WTC11 (cell line): ENCODE results near the gene MLST8. TPM values are rescaled to one million over a fixed set of nuclear protein-coding genes. Genes with fewer than 3 reads are reported as not detected.

ENCODE experiments used
- ATAC-seq: fragments of 200-7000 bp; cut with Tn5 transposase; 2 replicates; pipeline ENCODE4 v1.10.0; 2021; ENCODE audit warnings: mild to moderate bottlenecking, moderate library complexity
- CTCF ChIA-PET: fragments of 300-600 bp; sonication (Branson Sonifier 250); formaldehyde crosslinking; loops from one replicate; lab custom pipeline; 2021; ENCODE audit warnings: antibody characterized with exemption; lab: Charles Lee
- POLR2A ChIA-PET: fragments of 350-600 bp; sonication (Branson Sonifier 250); formaldehyde crosslinking; loops from one replicate; lab custom pipeline; 2021; ENCODE audit warnings: antibody characterized with exemption; lab: Charles Lee
- DNase-seq: peaks from one replicate; pipeline ENCODE4 v3.0.0; 2021; ENCODE audit warnings: low spot score
- H3K27ac Mint-ChIP-seq: 2 replicates; pipeline ENCODE4 v1.8.0; 2021; ENCODE audit warnings: mixed read lengths
- H3K27me3 Mint-ChIP-seq: 2 replicates; pipeline ENCODE4 v1.8.0; 2021; ENCODE audit warnings: low read depth, mild to moderate bottlenecking, moderate library complexity, mixed read lengths
- H3K36me3 Mint-ChIP-seq: 2 replicates; pipeline ENCODE4 v1.8.0; 2021; ENCODE audit warnings: mixed read lengths
- H3K4me1 Mint-ChIP-seq: 2 replicates; pipeline ENCODE4 v1.8.0; 2022; ENCODE audit warnings: mixed read lengths
- H3K4me3 Mint-ChIP-seq: 2 replicates; pipeline ENCODE4 v1.8.0; 2021; ENCODE audit warnings: mild to moderate bottlenecking, moderate library complexity, mixed read lengths
- H3K9me3 Mint-ChIP-seq: 2 replicates; pipeline ENCODE4 v1.8.0; 2021; ENCODE audit warnings: mixed read lengths
- AR ChIP-seq: fragments of 250-450 bp; sonication (Bioruptor Pico); IDR thresholded peaks from 2 replicates; pipeline ENCODE4 v1.9.0; 2021; ENCODE audit warnings: mild to moderate bottlenecking
- ATF1 ChIP-seq: sonication (generic); formaldehyde crosslinking; IDR thresholded peaks from 2 replicates; pipeline ENCODE4 v1.8.1; 2023; ENCODE audit warnings: mild to moderate bottlenecking, moderate library complexity, missing genetic modification reagents
- FOXK1 ChIP-seq: sonication (generic); formaldehyde crosslinking; IDR thresholded peaks from 2 replicates; pipeline ENCODE4 v1.8.0; 2022; ENCODE audit warnings: mild to moderate bottlenecking, moderate library complexity, missing genetic modification reagents
- GRHL2 ChIP-seq: fragments of 250-450 bp; sonication (Bioruptor Pico); IDR thresholded peaks from 2 replicates; pipeline ENCODE4 v1.8.0; 2022; ENCODE audit warnings: mild to moderate bottlenecking, moderate library complexity; ENCODE audit not compliant: insufficient replicate concordance, severe bottlenecking
- IRF2 ChIP-seq: sonication (generic); formaldehyde crosslinking; IDR thresholded peaks from 2 replicates; pipeline ENCODE4 v1.8.0; 2022; ENCODE audit warnings: low read depth, missing genetic modification reagents, borderline replicate concordance
- JUN ChIP-seq: sonication (generic); formaldehyde crosslinking; IDR thresholded peaks from 2 replicates; pipeline ENCODE4 v1.8.0; 2023; ENCODE audit warnings: mild to moderate bottlenecking, missing genetic modification reagents
- MLX ChIP-seq: sonication (generic); formaldehyde crosslinking; IDR thresholded peaks from 2 replicates; pipeline ENCODE4 v1.8.1; 2023; ENCODE audit warnings: mild to moderate bottlenecking, missing genetic modification reagents, moderate library complexity
- NR3C1 ChIP-seq: sonication (generic); formaldehyde crosslinking; conservative IDR thresholded peaks from 2 replicates; pipeline ENCODE4 v1.8.1; 2023; ENCODE audit warnings: low read depth, mild to moderate bottlenecking, missing genetic modification reagents
- SP1 ChIP-seq: sonication (generic); formaldehyde crosslinking; conservative IDR thresholded peaks from 2 replicates; pipeline ENCODE4 v1.8.1; 2022; ENCODE audit warnings: missing genetic modification reagents
- STAT6 ChIP-seq: sonication (generic); formaldehyde crosslinking; conservative IDR thresholded peaks from 2 replicates; pipeline ENCODE4 v1.8.1; 2023; ENCODE audit warnings: mild to moderate bottlenecking, low read depth, missing genetic modification reagents, moderate library complexity
- TCF7 ChIP-seq: sonication (generic); formaldehyde crosslinking; IDR thresholded peaks from 2 replicates; pipeline ENCODE4 v1.8.0; 2022; ENCODE audit warnings: mild to moderate bottlenecking, low read depth, missing genetic modification reagents, moderate library complexity
- ZBTB43 ChIP-seq: sonication (generic); formaldehyde crosslinking; IDR thresholded peaks from 2 replicates; pipeline ENCODE4 v1.8.1; 2023; ENCODE audit warnings: mild to moderate bottlenecking, missing genetic modification reagents
- ZNF138 ChIP-seq: sonication (generic); formaldehyde crosslinking; conservative IDR thresholded peaks from 2 replicates; pipeline ENCODE4 v1.8.1; 2022; ENCODE audit warnings: mild to moderate bottlenecking, moderate library complexity, missing genetic modification reagents
- ZNF671 ChIP-seq: fragments of 250-450 bp; sonication (Bioruptor Pico); IDR thresholded peaks from 2 replicates; pipeline ENCODE4 v1.8.0; 2021; ENCODE audit warnings: mild to moderate bottlenecking
- ZSCAN18 ChIP-seq: fragments of 250-450 bp; sonication (Bioruptor Pico); IDR thresholded peaks from 2 replicates; pipeline ENCODE4 v2.1.2; 2022; ENCODE audit warnings: mild to moderate bottlenecking, moderate library complexity
- total RNA-seq: library from RNA; stranded (reverse); gene quantifications from 3 replicates; pipeline ENCODE4 v1.2.3, GENCODE V29; 2021
- TF ChIP-seq, protein P1 (sequence below): fragments of 250-450 bp; sonication (Bioruptor Pico); conservative IDR thresholded peaks from 2 replicates; pipeline ENCODE4 v1.9.0; 2021; ENCODE audit warnings: mild to moderate bottlenecking

MLST8 gene
- total RNA-seq, 1 experiment from 2014 or later = 71.6 TPM

GRCh38 chr16:2177101-2177500 is 28.2 kb upstream of the MLST8 start:
- DNase-seq = no peak
- 0 out of 2 replicates have a peak, but pooled peaks cover 3% of the 10 kb centered on the region for H3K4me1 Mint-ChIP-seq
- H3K27me3 Mint-ChIP-seq = no peaks in the 10 kb centered on the region
- TF ChIP-seq AR (no peak), TCF7 (CRISPR knock-in tag) (no peak), NR3C1 (CRISPR knock-in tag) (no peak), SP1 (no peak), FOXK1 (CRISPR knock-in tag) (no peak), MLX (CRISPR knock-in tag) (no peak), STAT6 (no peak), ATF1 (CRISPR knock-in tag) (no peak), ZNF138 (no peak), ZSCAN18 (CRISPR knock-in tag) (no peak), JUN (CRISPR knock-in tag) (no peak), ZBTB43 (no peak), GRHL2 (CRISPR knock-in tag) (no peak)
- TF ChIP-seq, protein P1, sequence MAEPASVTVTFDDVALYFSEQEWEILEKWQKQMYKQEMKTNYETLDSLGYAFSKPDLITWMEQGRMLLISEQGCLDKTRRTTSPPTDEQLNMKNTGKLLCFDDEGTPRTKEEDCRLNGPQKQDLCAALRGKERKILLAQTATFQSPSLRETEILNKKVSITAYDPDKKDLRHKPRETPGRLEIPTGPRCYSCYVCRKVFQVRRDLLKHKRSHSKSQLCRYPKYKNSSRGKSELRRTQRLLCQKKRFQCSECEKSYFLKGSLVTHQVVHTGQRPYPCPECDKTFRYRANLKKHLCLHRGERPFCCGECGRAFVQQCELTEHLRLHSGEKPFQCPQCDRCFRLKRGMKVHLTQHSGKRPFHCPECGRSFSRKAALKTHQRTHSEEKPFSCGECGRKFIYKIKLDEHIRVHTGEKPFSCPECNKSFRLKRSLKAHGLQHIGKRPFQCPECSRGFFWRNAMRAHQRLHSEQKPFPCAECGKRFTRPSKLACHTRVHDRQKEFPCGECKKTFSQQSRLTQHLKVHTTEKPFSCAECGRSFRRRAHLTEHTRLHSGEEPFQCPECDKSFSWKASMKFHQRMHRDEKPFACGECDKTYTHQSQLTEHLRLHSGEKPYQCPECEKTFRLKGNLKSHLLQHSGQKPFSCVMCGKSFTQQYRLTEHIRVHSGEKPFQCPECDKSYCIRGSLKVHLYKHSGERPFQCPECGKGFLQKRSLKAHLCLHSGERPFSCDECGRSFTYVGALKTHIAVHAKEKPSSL = no peak
- no peak overlapping the region for H3K4me3 Mint-ChIP-seq
- H3K9me3 Mint-ChIP-seq = no peaks in the 10 kb centered on the region
- H3K36me3 Mint-ChIP-seq = peaks cover 16% of the 10 kb centered on the region
- ChIA-PET POLR2A (no interaction called here), CTCF (no interaction called here)
- no peak overlapping the region for H3K27ac Mint-ChIP-seq
- no peak for ATAC-seq

DNA sequence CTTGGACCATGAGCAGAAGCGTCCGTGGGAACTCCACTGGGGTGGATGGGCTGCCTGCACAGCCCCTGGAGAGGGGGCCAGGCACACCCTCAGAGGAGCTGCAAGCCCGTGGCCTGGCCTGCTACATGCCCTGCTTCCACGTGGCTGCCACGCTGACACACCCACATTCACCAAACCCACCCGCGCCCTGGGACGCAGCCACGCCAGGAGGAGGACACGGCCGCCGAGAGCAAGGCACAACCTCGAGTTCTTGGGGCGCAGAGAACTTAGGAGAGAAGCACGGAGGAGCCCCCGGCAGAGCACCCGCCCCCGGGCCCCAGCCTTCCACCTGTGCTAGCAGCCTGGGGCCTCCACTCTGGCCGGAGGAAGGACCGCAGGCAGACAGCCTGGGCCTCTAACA is 27.7 kb upstream of the MLST8 start:
- 0 out of 2 replicates have a peak, but pooled peaks cover 3% of the 10 kb centered on the region for H3K4me1 Mint-ChIP-seq
- no peaks in the 10 kb centered on the region for H3K9me3 Mint-ChIP-seq
- H3K27ac Mint-ChIP-seq = no peak overlapping the region
- ChIA-PET CTCF (interaction anchor here (0.8 kb wide), 1 partner anchor 17 kb away, joined by 3 read pairs; no protein-coding TSS in a partner anchor), POLR2A (no interaction called here)
- H3K27me3 Mint-ChIP-seq = no peaks in the 10 kb centered on the region
- H3K36me3 Mint-ChIP-seq = peaks cover 16% of the 10 kb centered on the region
- DNase-seq = no peak
- no peak for ATAC-seq
- no peak overlapping the region for H3K4me3 Mint-ChIP-seq
- TF ChIP-seq ZNF671 (CRISPR knock-in tag) (0 out of 2 replicates have a peak, but pooled peaks have one; percentile 10), IRF2 (CRISPR knock-in tag) (no peak)
- TF ChIP-seq, all 79 proteins: peak for 1
